Measurements from ENCODE around the gene C1S. TPM values are rescaled to one million over a fixed set of nuclear protein-coding genes. Genes with fewer than 3 reads are reported as not detected.

C1S gene
- total and polyA plus RNA-seq, 2 donors (not counting 1 experiment from before 2014, with no cell fraction given), result 0.21 to 0.64 TPM

DNA sequence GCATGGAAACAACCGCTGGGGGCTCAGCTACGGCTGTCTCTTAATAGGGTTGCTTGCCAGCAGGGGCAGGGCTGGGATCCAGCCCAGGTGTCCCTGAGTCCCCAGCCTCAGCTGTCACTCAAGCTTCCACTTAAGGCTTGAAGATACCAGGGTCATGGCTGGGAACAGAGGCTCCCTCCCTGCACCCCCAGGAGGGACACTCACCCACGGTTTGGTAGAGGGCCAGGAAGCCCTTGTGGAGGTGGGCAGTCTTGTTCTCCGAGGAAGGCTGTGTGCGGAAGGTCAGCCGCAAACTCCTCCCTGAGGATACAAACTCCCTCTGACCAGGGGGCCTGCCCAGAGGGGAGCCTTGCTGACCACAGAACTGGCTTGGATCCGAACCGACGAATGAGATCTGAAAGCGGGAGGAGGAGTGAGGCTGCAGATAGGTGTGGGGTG is 41.2 kb downstream of the C1S start:
- CTCF ChIA-PET, result interaction anchor here (1.6 kb wide), 1 partner anchor 232 kb away, joined by 4 read pairs; no protein-coding TSS in a partner anchor
- H3K4me3 ChIP-seq (ENCODE audit: control extremely low read depth in 1 of 5, extremely low read depth in 1 of 5, insufficient read depth in 1 of 5, low read depth in 2 of 5, low read length in 4 of 5), result no peak overlapping the region
- Mint-ChIP-seq H3K4me3 (no peak overlapping the region), H3K27me3 (no peaks in the 10 kb centered on the region), H3K9me3 (ENCODE audit: insufficient read depth) (peaks cover 4% of the 10 kb centered on the region), H3K27ac (no peak overlapping the region), H3K4me1 (peaks cover 2% of the 10 kb centered on the region)
- H3K27ac ChIP-seq (ENCODE audit: low read length in 2 of 2), result no peak overlapping the region
- ATAC-seq (ENCODE audit: low read depth) (no peak), DNase-seq (no peak)
- H2AFZ ChIP-seq (ENCODE audit: insufficient read depth, low read depth, low read length, poor library complexity, severe bottlenecking), result no peak overlapping the region
- peaks cover 0 to 7% of the 10 kb centered on the region in 2 experiments for H3K36me3 ChIP-seq (replicated peaks in 1 of 2; ENCODE audit: control extremely low read depth in 1 of 2, control insufficient read depth in 1 of 2, extremely low read depth in 1 of 2, insufficient read depth in 2 of 2, low read length in 1 of 2)
- 95% methylated on average over 7 of the region's 10 CpGs for WGBS (ENCODE audit: insufficient coverage)
- peaks cover 0 to 2% (median 0%) of the 10 kb centered on the region in 3 donors for H3K9me3 ChIP-seq (ENCODE audit: control extremely low read depth in 1 of 3, control insufficient read depth in 2 of 3, insufficient read depth in 1 of 3, low read length in 2 of 3)
- POLR2A ChIA-PET, result no interaction called here
- no peak overlapping the region for H3K9ac ChIP-seq (ENCODE audit: low read length)
- no peaks in the 10 kb centered on the region for H3K79me2 ChIP-seq (ENCODE audit: control insufficient read depth, insufficient read depth, low read length)
- no peak overlapping the region for H3K4me2 ChIP-seq (replicated peaks; ENCODE audit: low read depth, low read length, poor library complexity, severe bottlenecking)
- TF ChIP-seq, protein P1, sequence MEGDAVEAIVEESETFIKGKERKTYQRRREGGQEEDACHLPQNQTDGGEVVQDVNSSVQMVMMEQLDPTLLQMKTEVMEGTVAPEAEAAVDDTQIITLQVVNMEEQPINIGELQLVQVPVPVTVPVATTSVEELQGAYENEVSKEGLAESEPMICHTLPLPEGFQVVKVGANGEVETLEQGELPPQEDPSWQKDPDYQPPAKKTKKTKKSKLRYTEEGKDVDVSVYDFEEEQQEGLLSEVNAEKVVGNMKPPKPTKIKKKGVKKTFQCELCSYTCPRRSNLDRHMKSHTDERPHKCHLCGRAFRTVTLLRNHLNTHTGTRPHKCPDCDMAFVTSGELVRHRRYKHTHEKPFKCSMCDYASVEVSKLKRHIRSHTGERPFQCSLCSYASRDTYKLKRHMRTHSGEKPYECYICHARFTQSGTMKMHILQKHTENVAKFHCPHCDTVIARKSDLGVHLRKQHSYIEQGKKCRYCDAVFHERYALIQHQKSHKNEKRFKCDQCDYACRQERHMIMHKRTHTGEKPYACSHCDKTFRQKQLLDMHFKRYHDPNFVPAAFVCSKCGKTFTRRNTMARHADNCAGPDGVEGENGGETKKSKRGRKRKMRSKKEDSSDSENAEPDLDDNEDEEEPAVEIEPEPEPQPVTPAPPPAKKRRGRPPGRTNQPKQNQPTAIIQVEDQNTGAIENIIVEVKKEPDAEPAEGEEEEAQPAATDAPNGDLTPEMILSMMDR (IDR thresholded peaks at IDR 0.05), result no peak
- TF ChIP-seq EZH2 (IDR thresholded peaks at IDR 0.05; ENCODE audit: borderline replicate concordance, insufficient read depth, low read depth, low read length, poor library complexity, severe bottlenecking), result no peak
- H3K27me3 ChIP-seq (replicated peaks in 1 of 4; ENCODE audit: control extremely low read depth in 1 of 4, control insufficient read depth in 3 of 4, insufficient read depth in 4 of 4, low read length in 3 of 4), result no peaks in the 10 kb centered on the region
- no peaks in the 10 kb centered on the region for H3K4me1 ChIP-seq (ENCODE audit: control insufficient read depth in 2 of 2, insufficient read depth in 2 of 2, low read length in 2 of 2)
- no peaks in the 10 kb centered on the region for H4K20me1 ChIP-seq (ENCODE audit: control insufficient read depth, insufficient read depth, low read length, poor library complexity, severe bottlenecking)
- intact Hi-C loops (cut with micrococcal nuclease), result no loop called here

DNA sequence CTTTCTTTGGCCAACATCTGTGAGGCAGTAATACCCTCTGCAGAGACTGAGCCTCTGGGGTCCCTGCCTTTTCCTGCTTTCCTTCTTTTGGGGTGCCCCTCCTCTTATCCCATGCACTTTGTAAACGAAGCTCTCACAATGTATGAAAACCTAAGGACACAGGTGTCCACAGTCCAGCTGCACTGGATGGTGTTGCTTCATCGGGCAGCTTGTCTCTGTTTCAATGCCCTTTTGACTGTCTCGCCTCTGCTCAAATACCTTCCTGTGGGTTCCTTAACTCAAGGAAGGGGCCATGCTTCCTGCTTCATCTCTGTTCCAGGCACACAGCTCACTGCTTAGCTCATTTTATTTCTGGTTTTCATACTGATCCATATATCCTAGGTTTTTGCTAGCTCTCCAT is 42.1 kb downstream of the C1S start:
- Mint-ChIP-seq H3K9me3 (ENCODE audit: insufficient read depth) (peaks cover 4% of the 10 kb centered on the region), H3K4me3 (no peak overlapping the region), H3K4me1 (peaks cover 5% of the 10 kb centered on the region), H3K27me3 (no peaks in the 10 kb centered on the region), H3K27ac (no peak overlapping the region)
- no peak overlapping the region for H3K9ac ChIP-seq (ENCODE audit: low read length)
- intact Hi-C loops (cut with micrococcal nuclease), result no loop called here
- DNase-seq (no peak), ATAC-seq (ENCODE audit: low read depth) (no peak)
- H3K9me3 ChIP-seq (ENCODE audit: control extremely low read depth in 1 of 3, control insufficient read depth in 2 of 3, insufficient read depth in 1 of 3, low read length in 2 of 3), result peaks cover 0 to 2% (median 0%) of the 10 kb centered on the region in 3 donors
- CTCF ChIA-PET, result interaction anchor here (0.8 to 1.9 kb wide), 3 partner anchors 10 to 233 kb away, joined by 3 to 13 read pairs (median 4); no protein-coding TSS in a partner anchor
- peaks cover 0 to 7% of the 10 kb centered on the region in 2 experiments for H3K36me3 ChIP-seq (replicated peaks in 1 of 2; ENCODE audit: control extremely low read depth in 1 of 2, control insufficient read depth in 1 of 2, extremely low read depth in 1 of 2, insufficient read depth in 2 of 2, low read length in 1 of 2)
- POLR2A ChIA-PET, result no interaction called here
- H2AFZ ChIP-seq (ENCODE audit: insufficient read depth, low read depth, low read length, poor library complexity, severe bottlenecking), result no peak overlapping the region
- H3K4me3 ChIP-seq (ENCODE audit: control extremely low read depth in 1 of 5, extremely low read depth in 1 of 5, insufficient read depth in 1 of 5, low read depth in 2 of 5, low read length in 4 of 5), result no peak overlapping the region
- H4K20me1 ChIP-seq (ENCODE audit: control insufficient read depth, insufficient read depth, low read length, poor library complexity, severe bottlenecking), result no peaks in the 10 kb centered on the region
- TF ChIP-seq EZH2 (IDR thresholded peaks at IDR 0.05; ENCODE audit: borderline replicate concordance, insufficient read depth, low read depth, low read length, poor library complexity, severe bottlenecking), result no peak
- TF ChIP-seq, protein P1 (IDR thresholded peaks at IDR 0.05), result no peak
- peaks cover 0 to under 1% of the 10 kb centered on the region in 2 donors for H3K4me1 ChIP-seq (ENCODE audit: control insufficient read depth in 2 of 2, insufficient read depth in 2 of 2, low read length in 2 of 2)
- H3K27ac ChIP-seq (ENCODE audit: low read length in 2 of 2), result no peak overlapping the region
- H3K27me3 ChIP-seq (replicated peaks in 1 of 4; ENCODE audit: control extremely low read depth in 1 of 4, control insufficient read depth in 3 of 4, insufficient read depth in 4 of 4, low read length in 3 of 4), result no peaks in the 10 kb centered on the region
- no peak overlapping the region for H3K4me2 ChIP-seq (replicated peaks; ENCODE audit: low read depth, low read length, poor library complexity, severe bottlenecking)
- no peaks in the 10 kb centered on the region for H3K79me2 ChIP-seq (ENCODE audit: control insufficient read depth, insufficient read depth, low read length)
- WGBS (ENCODE audit: insufficient coverage), result 59% methylated on average over 2 of the region's 3 CpGs
